HCT116 (cell line): Measurements from ENCODE around the gene EIF3J. TPM values are rescaled to one million over a fixed set of nuclear protein-coding genes. Genes with fewer than 3 reads are reported as not detected.

Source experiments
- ATAC-seq: fragments of 200-7000 bp; cut with Tn5 transposase; 2 replicates; pipeline ENCODE4 v1.9.1; 2020; ENCODE audit warnings: mild to moderate bottlenecking, moderate library complexity
- BruUV-seq: library from RNA; stranded (reverse); fragments of 400-500 nt; replicated peaks from 2 replicates; lab custom pipeline; 2021; lab: Mats Ljungman, UMichigan
- CTCF ChIA-PET: fragments of 300-600 bp; sonication (Branson Sonifier 250); formaldehyde crosslinking; loops from one replicate; lab custom pipeline; 2021; ENCODE audit warnings: antibody characterized with exemption; lab: Charles Lee
- POLR2A ChIA-PET: fragments of 300-600, 350-600 bp; sonication (Branson Sonifier 250); formaldehyde crosslinking; loops from one replicate; lab custom pipeline; 2021; ENCODE audit warnings: antibody characterized with exemption; lab: Charles Lee
- RAD21 ChIA-PET, 2 experiments: fragments of 300-600 bp; sonication (Branson Sonifier 250); formaldehyde crosslinking; loops; one replicate each; lab custom pipeline; 2023; ENCODE audit warnings: low total read pairs in 2 of 2; ENCODE audit not compliant: uncharacterized antibody in 2 of 2, unreplicated experiment in 2 of 2, low non-redundant PET in 1 of 2; lab: Charles Lee
- DNase-seq: peaks from one replicate; pipeline ENCODE4 v3.0.0-alpha.2; 2010; ENCODE audit warnings: low read depth, low spot score
- H2AFZ ChIP-seq: fragments of 200-600 bp; shearing (Covaris generic), sonication (generic); 2 replicates; pipeline ENCODE4 v1.6.1; 2017; ENCODE audit warnings: low read depth, mixed run types, mixed read lengths, antibody characterized with exemption, low read length; ENCODE audit not compliant: poor library complexity, severe bottlenecking
- H3K27ac ChIP-seq: 2 replicates; pipeline ENCODE4 v1.5.1; 2012; ENCODE audit warnings: low read depth, low read length
- H3K27me3 ChIP-seq: fragments of 200-600 bp; sonication (generic); 2 replicates; pipeline ENCODE4 v1.6.1; 2016; ENCODE audit warnings: mixed run types, low read length, mixed read lengths; ENCODE audit not compliant: insufficient read depth
- H3K36me3 ChIP-seq, 2 experiments: fragments of 200-500 bp in 1 of 2; fragments of 200-600 bp in 1 of 2; sonication (Bioruptor generic) in 1 of 2; sonication (generic) in 1 of 2; 2 replicates each; pipeline versions ENCODE4 v1.5.1 to v1.6.1; 2014 to 2016; ENCODE audit warnings: low read length in 2 of 2, inconsistent platforms in 1 of 2, mixed read lengths in 1 of 2, mixed run types in 1 of 2; ENCODE audit not compliant: insufficient read depth in 2 of 2, control insufficient read depth in 1 of 2
- H3K4me1 ChIP-seq, 2 experiments: fragments of 200-600 bp in 1 of 2; sonication (generic) in 1 of 2; 2 replicates each; pipeline versions ENCODE4 v1.5.1 to v1.6.1; 2012 to 2017; ENCODE audit warnings: low read length in 2 of 2, inconsistent platforms in 1 of 2, mild to moderate bottlenecking in 1 of 2, mixed read lengths in 1 of 2, mixed run types in 1 of 2, moderate library complexity in 1 of 2; ENCODE audit not compliant: insufficient read depth in 2 of 2, control insufficient read depth in 1 of 2
- H3K4me2 ChIP-seq: fragments of 200-600 bp; sonication (generic); 2 replicates; pipeline ENCODE4 v1.6.1; 2017; ENCODE audit warnings: mixed run types, low read length, mixed read lengths
- H3K4me3 ChIP-seq, 2 experiments: fragments of 200-600 bp in 1 of 2; sonication (generic) in 1 of 2; replicated peaks in 1 of 2; 2 replicates each; pipeline ENCODE4 v1.5.1; 2011 to 2016; ENCODE audit warnings: low read length in 2 of 2, control low read depth in 1 of 2, low read depth in 1 of 2, mild to moderate bottlenecking in 1 of 2, mixed read lengths in 1 of 2, mixed run types in 1 of 2
- H3K79me2 ChIP-seq: fragments of 200-600 bp; sonication (generic); 2 replicates; pipeline ENCODE4 v1.6.1; 2017; ENCODE audit warnings: mild to moderate bottlenecking, mixed run types, low read length, moderate library complexity, mixed read lengths; ENCODE audit not compliant: insufficient read depth
- H3K9ac ChIP-seq: fragments of 200-600 bp; sonication (generic); 2 replicates; pipeline ENCODE4 v1.6.1; 2016; ENCODE audit warnings: low read length, mixed read lengths
- H3K9me2 ChIP-seq: fragments of 200-600 bp; sonication (generic), shearing (Covaris generic); 2 replicates; pipeline ENCODE4 v1.6.1; 2017; ENCODE audit warnings: mixed run types, mild to moderate bottlenecking, moderate library complexity; ENCODE audit not compliant: insufficient read depth
- H3K9me3 ChIP-seq, 2 experiments: fragments of 200-500 bp in 1 of 2; fragments of 200-600 bp in 1 of 2; sonication (Bioruptor generic) in 1 of 2; sonication (generic) in 1 of 2; 2 replicates each; pipeline ENCODE4 v1.6.1; 2014 to 2017; ENCODE audit warnings: low read length in 2 of 2, mixed read lengths in 2 of 2, inconsistent platforms in 1 of 2, low read depth in 1 of 2, mild to moderate bottlenecking in 1 of 2, mixed run types in 1 of 2, moderate library complexity in 1 of 2; ENCODE audit not compliant: control insufficient read depth in 1 of 2, insufficient read depth in 1 of 2
- H4K20me1 ChIP-seq: fragments of 200-600 bp; sonication (generic), shearing (Covaris generic); 2 replicates; pipeline ENCODE4 v1.6.1; 2017; ENCODE audit warnings: mixed run types, mild to moderate bottlenecking, moderate library complexity; ENCODE audit not compliant: insufficient read depth
- EGR1 ChIP-seq: IDR thresholded peaks from 2 replicates; pipeline ENCODE4 v1.6.1; 2012; ENCODE audit warnings: low read depth
- POLR2AphosphoS5 ChIP-seq: IDR thresholded peaks from 2 replicates; pipeline ENCODE4 v1.6.1; 2011; ENCODE audit warnings: mild to moderate bottlenecking, low read depth, low read length, moderate library complexity
- TCF7L2 ChIP-seq: IDR thresholded peaks from 2 replicates; pipeline ENCODE4 v1.7.0; 2011; ENCODE audit warnings: borderline replicate concordance, inconsistent platforms; ENCODE audit not compliant: insufficient read depth, insufficient read length; ENCODE audit errors: extremely low read depth
- YY1 ChIP-seq: IDR thresholded peaks from 2 replicates; pipeline ENCODE4 v1.6.1; 2011; ENCODE audit warnings: low read length, low read depth, moderate library complexity, mild to moderate bottlenecking; ENCODE audit not compliant: insufficient replicate concordance; ENCODE audit errors: extremely low read depth
- intact Hi-C: fragments of 100-400 bp; cut with micrococcal nuclease; formaldehyde crosslinking; loops from 2 replicates; pipeline ENCODE4 v1.10.0; 2022
- total RNA-seq: library from RNA; stranded (reverse); gene quantifications from one replicate; pipeline ENCODE4 v1.2.1, GENCODE V29; 2021; ENCODE audit not compliant: unreplicated experiment
- TF ChIP-seq, protein P1 (sequence below), 3 experiments: fragments of 200-600 bp in 1 of 3; sonication (generic) in 1 of 3; IDR thresholded peaks in 2 of 3; conservative IDR thresholded peaks in 1 of 3; 2 replicates each; pipeline ENCODE4 v1.5.1; 2012 to 2017; ENCODE audit warnings: low read depth in 2 of 3, low read length in 2 of 3, antibody characterized with exemption in 1 of 3, borderline replicate concordance in 1 of 3, control low read depth in 1 of 3, mild to moderate bottlenecking in 1 of 3, mixed read lengths in 1 of 3, mixed run types in 1 of 3, moderate library complexity in 1 of 3; ENCODE audit not compliant: insufficient read depth in 1 of 3

Gene EIF3J
- total RNA-seq, 1 experiment from 2014 or later, result 68.6 TPM

DNA sequence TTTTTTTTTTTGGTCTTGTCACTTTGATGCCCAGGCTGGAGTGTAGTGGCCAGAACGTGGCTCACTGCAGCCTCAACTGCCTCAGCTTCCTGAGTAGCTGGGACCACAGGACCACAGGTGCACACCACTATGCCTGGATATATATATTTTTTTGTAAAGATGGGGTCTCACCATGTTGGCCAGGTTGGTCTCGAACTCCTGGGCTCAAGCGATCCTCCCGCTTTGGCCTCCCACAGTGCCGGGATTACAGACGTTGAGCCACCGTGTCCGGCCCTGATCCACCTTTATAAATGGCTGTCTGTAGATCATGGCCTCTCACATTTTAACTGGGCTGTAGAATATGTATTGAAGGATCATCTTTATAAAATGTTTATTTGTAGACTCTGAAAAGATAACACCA lies 1.9 kb upstream of the EIF3J start:
- Histone ChIP-seq H3K4me2 (peak overlapping the region; percentile 87; the same call in 1 of the 2 replicates), H3K9ac (no peak overlapping the region), H3K4me1 (peaks cover 9 to 17% of the 10 kb centered on the region in 2 experiments; a peak in 3 of 4 replicates), H3K4me3 (no peak overlapping the region), H2AFZ (no peak overlapping the region), H3K9me3 (no peaks in the 10 kb centered on the region), H4K20me1 (peaks cover 10% of the 10 kb centered on the region; the same call in 1 of the 2 replicates), H3K9me2 (no peaks in the 10 kb centered on the region), H3K27ac (no peak overlapping the region), H3K79me2 (peaks cover 40% of the 10 kb centered on the region), H3K27me3 (no peaks in the 10 kb centered on the region), H3K36me3 (peaks cover 2 to 7% of the 10 kb centered on the region in 2 experiments; a peak in 2 of 4 replicates)
- DNase-seq (no peak), ATAC-seq (no peak)
- BruUV-seq, result no TSS peak
- POLR2A ChIA-PET, result no interaction called here
- CTCF ChIA-PET, result no interaction called here
- no peak for TF ChIP-seq YY1
- TF ChIP-seq EGR1, result no peak
- 0 out of 2 replicates have a peak, but pooled peaks have one; percentile 8 for TF ChIP-seq POLR2AphosphoS5
- TF ChIP-seq, protein P1, sequence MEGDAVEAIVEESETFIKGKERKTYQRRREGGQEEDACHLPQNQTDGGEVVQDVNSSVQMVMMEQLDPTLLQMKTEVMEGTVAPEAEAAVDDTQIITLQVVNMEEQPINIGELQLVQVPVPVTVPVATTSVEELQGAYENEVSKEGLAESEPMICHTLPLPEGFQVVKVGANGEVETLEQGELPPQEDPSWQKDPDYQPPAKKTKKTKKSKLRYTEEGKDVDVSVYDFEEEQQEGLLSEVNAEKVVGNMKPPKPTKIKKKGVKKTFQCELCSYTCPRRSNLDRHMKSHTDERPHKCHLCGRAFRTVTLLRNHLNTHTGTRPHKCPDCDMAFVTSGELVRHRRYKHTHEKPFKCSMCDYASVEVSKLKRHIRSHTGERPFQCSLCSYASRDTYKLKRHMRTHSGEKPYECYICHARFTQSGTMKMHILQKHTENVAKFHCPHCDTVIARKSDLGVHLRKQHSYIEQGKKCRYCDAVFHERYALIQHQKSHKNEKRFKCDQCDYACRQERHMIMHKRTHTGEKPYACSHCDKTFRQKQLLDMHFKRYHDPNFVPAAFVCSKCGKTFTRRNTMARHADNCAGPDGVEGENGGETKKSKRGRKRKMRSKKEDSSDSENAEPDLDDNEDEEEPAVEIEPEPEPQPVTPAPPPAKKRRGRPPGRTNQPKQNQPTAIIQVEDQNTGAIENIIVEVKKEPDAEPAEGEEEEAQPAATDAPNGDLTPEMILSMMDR (IDR thresholded peaks at IDR 0.05 in 2 of 3, conservative IDR thresholded peaks at IDR 0.05 in 1 of 3; ENCODE audit: borderline replicate concordance in 1 of 3, insufficient read depth in 1 of 3, low read depth in 2 of 3, low read length in 2 of 3), result no peak
- no peak for TF ChIP-seq TCF7L2
- intact Hi-C loops, result no loop called here
- RAD21 ChIA-PET, result no interaction called here
